PC-3 (cell line): ENCODE results near the gene ZSCAN1. TPM values are rescaled to one million over a fixed set of nuclear protein-coding genes. Genes with fewer than 3 reads are reported as not detected.

Experiments used
- ATAC-seq: fragments of 200-7000 bp; cut with Tn5 transposase; 2 replicates; pipeline ENCODE4 v1.9.1; 2020; ENCODE audit warnings: mild to moderate bottlenecking, moderate library complexity
- BruUV-seq: library from RNA; stranded (reverse); fragments of 400-500 nt; replicated peaks from 2 replicates; lab custom pipeline; 2021; lab: Mats Ljungman, UMichigan
- CTCF ChIA-PET: fragments of 300-600 bp; sonication (Branson Sonifier 250); formaldehyde crosslinking; loops from one replicate; lab custom pipeline; 2022; ENCODE audit warnings: antibody characterized with exemption; lab: Charles Lee
- POLR2A ChIA-PET: fragments of 300-600 bp; sonication (Branson Sonifier 250); formaldehyde crosslinking; loops from one replicate; lab custom pipeline; 2022; ENCODE audit warnings: antibody characterized with exemption; ENCODE audit not compliant: unreplicated experiment; lab: Charles Lee
- DNase-seq: peaks from one replicate; pipeline ENCODE4 v3.0.0-alpha.2; 2015
- H2AFZ ChIP-seq: fragments of 300-600 bp; sonication (generic); 2 replicates; pipeline ENCODE4 v1.6.0; 2016; ENCODE audit warnings: antibody characterized with exemption, low read length
- H3F3A ChIP-seq: fragments of 300-600 bp; sonication (generic); one replicate; pipeline ENCODE4 v1.6.0; 2017; ENCODE audit warnings: antibody characterized with exemption, low read length, control low read depth, mild to moderate bottlenecking; ENCODE audit not compliant: unreplicated experiment
- H3K27ac ChIP-seq: fragments of 300-600 bp; sonication (generic); 2 replicates; pipeline ENCODE4 v1.5.1; 2016; ENCODE audit warnings: mild to moderate bottlenecking, low read length
- H3K27me3 ChIP-seq: fragments of 300-600 bp; sonication (generic); 2 replicates; pipeline ENCODE4 v1.6.1; 2016; ENCODE audit warnings: low read length, mixed read lengths
- H3K36me3 ChIP-seq: fragments of 300-600 bp; sonication (generic); 2 replicates; pipeline ENCODE4 v1.6.1; 2016; ENCODE audit warnings: low read depth, mixed run types, low read length, mixed read lengths
- H3K4me1 ChIP-seq: fragments of 300-600 bp; sonication (generic); 2 replicates; pipeline ENCODE4 v1.5.1; 2016; ENCODE audit warnings: low read length; ENCODE audit not compliant: insufficient read depth
- H3K4me2 ChIP-seq: fragments of 300-600 bp; sonication (generic); 2 replicates; pipeline ENCODE4 v1.6.0; 2016; ENCODE audit warnings: low read length
- H3K4me3 ChIP-seq: fragments of 300-600 bp; sonication (generic); 2 replicates; pipeline ENCODE4 v1.5.1; 2016; ENCODE audit warnings: mild to moderate bottlenecking, low read length, mixed read lengths
- H3K79me2 ChIP-seq: fragments of 300-600 bp; sonication (generic); 2 replicates; pipeline ENCODE4 v1.6.1; 2017; ENCODE audit warnings: low read length, mixed read lengths
- H3K9ac ChIP-seq: fragments of 300-600 bp; sonication (generic); 2 replicates; pipeline ENCODE4 v1.6.0; 2016; ENCODE audit warnings: mild to moderate bottlenecking, low read length
- H3K9me2 ChIP-seq: fragments of 300-600 bp; sonication (generic); replicated peaks from 2 replicates; pipeline ENCODE4 v1.6.1; 2016; ENCODE audit warnings: mixed run types, low read length, mixed read lengths
- H3K9me3 ChIP-seq: fragments of 300-600 bp; sonication (generic); 2 replicates; pipeline ENCODE4 v1.6.1; 2016; ENCODE audit warnings: low read length, mixed read lengths
- H4K20me1 ChIP-seq: fragments of 300-600 bp; sonication (generic); 2 replicates; pipeline ENCODE4 v1.6.1; 2016; ENCODE audit warnings: low read length, mixed read lengths
- EZH2 ChIP-seq: fragments of 300-600 bp; sonication (generic); IDR thresholded peaks from one replicate; pipeline ENCODE4 v1.6.1; 2017; ENCODE audit warnings: antibody characterized with exemption, mild to moderate bottlenecking, low read length; ENCODE audit not compliant: unreplicated experiment
- EZH2phosphoT487 ChIP-seq: fragments of 300-600 bp; sonication (generic); IDR thresholded peaks from 2 replicates; pipeline ENCODE4 v1.6.1; 2018; ENCODE audit warnings: mild to moderate bottlenecking, antibody characterized with exemption, low read length, borderline replicate concordance
- intact Hi-C: fragments of 100-400 bp; cut with micrococcal nuclease; formaldehyde crosslinking; loops from 2 replicates; pipeline ENCODE4 v1.9.0; 2023
- total RNA-seq: library from RNA; depleted of rRNA; stranded (reverse); fragments of >200 nt; gene quantifications from 2 replicates; pipeline ENCODE4 v1.2.3, GENCODE V29; 2014
- TF ChIP-seq, protein P1 (sequence below): fragments of 300-600 bp; sonication (generic); conservative IDR thresholded peaks from 2 replicates; pipeline ENCODE4 v1.5.1; 2017; ENCODE audit warnings: antibody characterized with exemption, low read depth, mild to moderate bottlenecking, low read length

Gene ZSCAN1
- total RNA-seq, 1 experiment from 2014 or later: not detected

DNA sequence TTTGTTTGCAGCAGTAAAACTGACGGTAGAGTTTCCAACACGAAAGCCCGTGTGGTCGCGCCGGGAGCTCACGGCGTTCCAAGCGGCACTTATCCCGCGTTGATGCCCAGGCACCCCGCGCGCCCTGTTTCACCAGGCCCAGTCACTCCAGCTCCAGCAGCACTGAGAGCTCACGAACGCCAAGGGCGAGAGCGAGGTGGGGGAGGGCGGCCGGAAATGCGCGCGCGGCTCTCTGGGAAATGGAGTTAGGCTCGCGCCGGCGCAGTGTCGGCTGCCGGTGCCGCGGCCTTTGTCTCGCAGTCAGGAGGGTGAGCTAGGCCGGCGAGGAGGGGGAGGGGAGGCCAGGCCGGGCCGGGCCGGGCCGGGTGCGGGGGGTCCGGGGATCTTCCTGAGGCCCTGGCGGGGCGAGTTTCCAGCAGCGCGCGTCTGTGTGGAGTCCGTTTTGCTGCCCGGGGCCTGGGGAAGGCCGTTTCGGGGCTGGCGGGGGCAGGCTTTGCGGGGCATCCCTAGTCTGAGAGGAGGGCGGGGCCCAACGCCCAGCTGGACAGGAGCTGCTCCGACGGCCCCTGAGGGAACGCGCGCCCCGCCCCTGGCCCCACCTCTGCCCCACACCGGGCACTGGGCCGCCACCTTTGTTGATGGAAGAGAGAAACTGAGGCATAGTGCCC is 25.3 kb downstream of the ZSCAN1 start, which contains the start of gene ZNF135:
TSS of gene ZNF135 (plus strand) at position 280 of the 668 bp plus-strand sequence. CDS start 721 bp downstream, outside the sequence.
- no peak for ATAC-seq
- Histone ChIP-seq H3K36me3 (no peaks in the 10 kb centered on the region), H3F3A (no peaks in the 10 kb centered on the region), H3K27me3 (no peaks in the 10 kb centered on the region), H3K4me3 (no peak within 1 kb of the TSS), H3K9me3 (peaks cover 50% of the 10 kb centered on the region), H3K4me2 (no peak within 1 kb of the TSS), H3K9ac (no peak within 1 kb of the TSS), H3K79me2 (no peaks in the 10 kb centered on the region), H3K27ac (no peak within 1 kb of the TSS), H4K20me1 (no peaks in the 10 kb centered on the region), H3K9me2 (no peaks in the 10 kb centered on the region), H3K4me1 (no peaks in the 10 kb centered on the region), H2AFZ (no peak within 1 kb of the TSS)
- no TSS peak for BruUV-seq
- no peak for TF ChIP-seq EZH2phosphoT487
- POLR2A ChIA-PET: no interaction called here
- intact Hi-C loops: no loop called here
- CTCF ChIA-PET: no interaction called here
- no peak for DNase-seq

DNA sequence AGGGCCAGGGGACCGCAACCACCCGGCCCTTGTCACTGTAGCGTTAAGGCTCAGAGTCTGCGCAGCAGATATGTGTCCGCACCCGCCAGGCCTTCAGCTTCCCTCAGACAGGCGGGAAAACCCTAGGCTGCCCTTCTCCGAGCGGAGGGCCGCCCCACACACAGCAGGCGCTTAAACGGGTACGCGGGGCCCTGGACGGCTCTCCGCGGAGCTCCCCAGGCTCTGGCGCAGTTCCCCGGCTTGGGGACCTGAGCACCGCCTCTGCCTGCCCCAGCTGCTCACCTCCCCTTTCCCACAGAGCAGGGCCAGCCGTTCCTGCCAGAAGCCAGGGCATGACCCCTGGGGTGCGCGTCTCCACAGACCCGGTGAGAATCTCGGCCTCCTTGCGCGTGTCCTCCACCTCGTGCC is 25.9 kb downstream of the ZSCAN1 start:
- TF ChIP-seq EZH2 (no peak), EZH2phosphoT487 (no peak)
- TF ChIP-seq, protein P1, sequence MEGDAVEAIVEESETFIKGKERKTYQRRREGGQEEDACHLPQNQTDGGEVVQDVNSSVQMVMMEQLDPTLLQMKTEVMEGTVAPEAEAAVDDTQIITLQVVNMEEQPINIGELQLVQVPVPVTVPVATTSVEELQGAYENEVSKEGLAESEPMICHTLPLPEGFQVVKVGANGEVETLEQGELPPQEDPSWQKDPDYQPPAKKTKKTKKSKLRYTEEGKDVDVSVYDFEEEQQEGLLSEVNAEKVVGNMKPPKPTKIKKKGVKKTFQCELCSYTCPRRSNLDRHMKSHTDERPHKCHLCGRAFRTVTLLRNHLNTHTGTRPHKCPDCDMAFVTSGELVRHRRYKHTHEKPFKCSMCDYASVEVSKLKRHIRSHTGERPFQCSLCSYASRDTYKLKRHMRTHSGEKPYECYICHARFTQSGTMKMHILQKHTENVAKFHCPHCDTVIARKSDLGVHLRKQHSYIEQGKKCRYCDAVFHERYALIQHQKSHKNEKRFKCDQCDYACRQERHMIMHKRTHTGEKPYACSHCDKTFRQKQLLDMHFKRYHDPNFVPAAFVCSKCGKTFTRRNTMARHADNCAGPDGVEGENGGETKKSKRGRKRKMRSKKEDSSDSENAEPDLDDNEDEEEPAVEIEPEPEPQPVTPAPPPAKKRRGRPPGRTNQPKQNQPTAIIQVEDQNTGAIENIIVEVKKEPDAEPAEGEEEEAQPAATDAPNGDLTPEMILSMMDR: no peak
- POLR2A ChIA-PET: no interaction called here
- peaks cover 49% of the 10 kb centered on the region for H3K9me3 ChIP-seq

DNA sequence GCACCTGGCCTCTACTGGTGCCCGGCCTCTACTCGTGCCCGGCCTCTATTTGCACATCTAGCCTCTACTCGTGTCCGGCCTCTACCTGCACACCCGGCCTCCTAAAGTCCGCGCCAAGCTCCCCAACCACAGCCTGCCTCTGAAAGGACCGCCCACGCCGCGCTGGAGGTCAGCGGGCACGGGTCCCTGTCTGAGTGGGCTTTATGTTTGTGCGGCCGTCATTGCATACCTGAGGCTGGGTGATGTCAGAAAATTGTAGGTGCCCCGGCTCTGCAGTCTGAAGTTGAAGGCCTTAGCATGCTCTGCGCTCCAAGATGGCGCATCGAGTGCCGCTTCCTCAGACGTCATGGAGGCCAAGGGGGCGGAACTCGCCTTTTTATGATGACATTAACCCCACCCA is 26.4 kb downstream of the ZSCAN1 start:
- H3K4me1 ChIP-seq: no peaks in the 10 kb centered on the region
- no peak overlapping the region for H3K4me2 ChIP-seq
- no peak for DNase-seq
- no peaks in the 10 kb centered on the region for H3F3A ChIP-seq
- no peak for ATAC-seq
- TF ChIP-seq, protein P1: no peak
- TF ChIP-seq EZH2phosphoT487 (no peak), EZH2 (no peak)
- no peaks in the 10 kb centered on the region for H4K20me1 ChIP-seq
- no peak overlapping the region for H3K27ac ChIP-seq
- H3K9me3 ChIP-seq: peaks cover 55% of the 10 kb centered on the region
- BruUV-seq: no TSS peak
- H3K9me2 ChIP-seq: no peaks in the 10 kb centered on the region
- H3K4me3 ChIP-seq: no peak overlapping the region
- intact Hi-C loops: no loop called here
- H3K79me2 ChIP-seq: no peaks in the 10 kb centered on the region
- H2AFZ ChIP-seq: no peak overlapping the region
- no peaks in the 10 kb centered on the region for H3K27me3 ChIP-seq
- ChIA-PET POLR2A (no interaction called here), CTCF (no interaction called here)
- no peaks in the 10 kb centered on the region for H3K36me3 ChIP-seq
- no peak overlapping the region for H3K9ac ChIP-seq

More for the DNA sequence above, 25.9 kb downstream of the ZSCAN1 start:
- H3K27me3 ChIP-seq: no peaks in the 10 kb centered on the region
- no peak for ATAC-seq
- no peak overlapping the region for H3K27ac ChIP-seq
- H3K4me2 ChIP-seq: no peak overlapping the region
- H3K9ac ChIP-seq: no peak overlapping the region
- no peaks in the 10 kb centered on the region for H3K79me2 ChIP-seq
- H3K4me3 ChIP-seq: no peak overlapping the region
- CTCF ChIA-PET: no interaction called here
- no peak for DNase-seq
- no peaks in the 10 kb centered on the region for H4K20me1 ChIP-seq
- H3K4me1 ChIP-seq: no peaks in the 10 kb centered on the region
- H3F3A ChIP-seq: no peaks in the 10 kb centered on the region
- H2AFZ ChIP-seq: no peak overlapping the region
- intact Hi-C loops: no loop called here
- H3K9me2 ChIP-seq: no peaks in the 10 kb centered on the region
- no TSS peak for BruUV-seq
- no peaks in the 10 kb centered on the region for H3K36me3 ChIP-seq
